K562 (cell line): ENCODE results near the gene PXDC1. TPM values are rescaled to one million over a fixed set of nuclear protein-coding genes. Genes with fewer than 3 reads are reported as not detected.

Experiments used
- ATAC-seq: fragments of 200-7000 bp; cut with Tn5 transposase; 3 replicates; pipeline ENCODE4 v1.9.1; 2020; ENCODE audit warnings: moderate library complexity
- BruUV-seq: library from RNA; stranded (reverse); fragments of 400-500 nt; replicated peaks from 2 replicates; lab custom pipeline; 2021; lab: Mats Ljungman, UMichigan
- CTCF ChIA-PET: fragments of 300-600 bp; formaldehyde crosslinking; extraction: SDS; loops from one replicate; lab custom pipeline; 2021; ENCODE audit warnings: low intra/inter-chr PET ratio; lab: Yijun Ruan, JAX
- POLR2A ChIA-PET: fragments of 300-600, 350-650 bp; sonication (Branson Sonifier 250); formaldehyde crosslinking; extraction: SDS; loops from one replicate; lab custom pipeline; 2021; ENCODE audit warnings: antibody characterized with exemption, inconsistent platforms; lab: Yijun Ruan, JAX
- DNase-seq, 4 experiments: peaks; one replicate each; pipeline versions ENCODE4 v3.0.0 to v3.0.0-alpha.2; 2011 to 2018; ENCODE audit warnings: low spot score in 3 of 4, mixed read lengths in 3 of 4; ENCODE audit errors: extremely low read depth in 1 of 4
- FAIRE-seq: peaks from 2 replicates; lab custom pipeline; 2011; peaks lifted over from hg19 to GRCh38; lab: Jason Lieb, UNC
- H2AFZ ChIP-seq: 2 replicates; pipeline ENCODE4 v1.6.0; 2011; ENCODE audit warnings: low read depth, low read length, control low read depth, inconsistent platforms
- H3K27ac ChIP-seq: fragments of 200-600 bp; 3 replicates; pipeline ENCODE4 v1.8.0; 2011; ENCODE audit warnings: low read depth, mild to moderate bottlenecking, control low read depth, inconsistent platforms, low read length, moderate library complexity, mixed read lengths; ENCODE audit errors: extremely low read depth
- H3K27me3 ChIP-seq, 2 experiments: fragments of 300-600 bp in 1 of 2; 2 replicates in 1 of 2; 3 replicates in 1 of 2; pipeline versions ENCODE4 v1.6.0 to v1.8.0; 2011; ENCODE audit warnings: inconsistent platforms in 2 of 2, low read length in 2 of 2, mild to moderate bottlenecking in 1 of 2, mixed read lengths in 1 of 2, moderate library complexity in 1 of 2; ENCODE audit not compliant: control insufficient read depth in 2 of 2, insufficient read depth in 2 of 2
- H3K36me3 ChIP-seq: fragments of 300-600 bp; 3 replicates; pipeline ENCODE4 v1.8.0; 2011; ENCODE audit warnings: mild to moderate bottlenecking, low read length, inconsistent platforms; ENCODE audit not compliant: control insufficient read depth, insufficient read depth
- H3K4me1 ChIP-seq, 2 experiments: fragments of 200-600 bp in 1 of 2; replicated peaks in 1 of 2; 2 replicates in 1 of 2; 3 replicates in 1 of 2; pipeline versions ENCODE4 v1.5.1 to v1.8.0; 2011; ENCODE audit warnings: inconsistent platforms in 2 of 2, low read length in 2 of 2, mild to moderate bottlenecking in 1 of 2, mixed read lengths in 1 of 2, moderate library complexity in 1 of 2; ENCODE audit not compliant: control insufficient read depth in 2 of 2, insufficient read depth in 2 of 2
- H3K4me2 ChIP-seq: 2 replicates; pipeline ENCODE4 v1.6.1; 2011; ENCODE audit warnings: low read length, control low read depth, inconsistent platforms, mixed read lengths; ENCODE audit not compliant: insufficient read depth
- H3K4me3 ChIP-seq: fragments of 200-600 bp; sonication (generic), shearing (Covaris generic); 2 replicates; pipeline ENCODE4 v1.5.1; 2016; ENCODE audit warnings: control low read depth, inconsistent platforms
- H3K79me2 ChIP-seq: fragments of 200-600 bp; 3 replicates; pipeline ENCODE4 v1.8.0; 2011; ENCODE audit warnings: low read length, inconsistent platforms; ENCODE audit not compliant: control insufficient read depth, insufficient read depth
- H3K9ac ChIP-seq, 2 experiments: 2 replicates each; pipeline versions ENCODE4 v1.6.0 to v1.6.1; 2011; ENCODE audit warnings: low read depth in 2 of 2, low read length in 2 of 2, control low read depth in 1 of 2, inconsistent platforms in 1 of 2, mild to moderate bottlenecking in 1 of 2, mixed read lengths in 1 of 2; ENCODE audit not compliant: insufficient read depth in 1 of 2
- H3K9me1 ChIP-seq: one replicate; pipeline ENCODE4 v1.6.0; 2011; ENCODE audit warnings: inconsistent platforms, mild to moderate bottlenecking, low read length, moderate library complexity; ENCODE audit not compliant: control insufficient read depth, insufficient read depth
- H3K9me3 ChIP-seq: replicated peaks from 2 replicates; pipeline ENCODE4 v1.5.1; 2011; ENCODE audit warnings: low read depth, low read length, inconsistent platforms; ENCODE audit not compliant: control insufficient read depth, insufficient read depth
- H4K20me1 ChIP-seq: replicated peaks from 2 replicates; pipeline ENCODE4 v1.6.1; 2011; ENCODE audit warnings: low read length, inconsistent platforms, mixed read lengths; ENCODE audit not compliant: control insufficient read depth, insufficient read depth
- ADNP ChIP-seq: fragments of 200-800 bp; sonication (Bioruptor generic); IDR thresholded peaks from 2 replicates; pipeline ENCODE4 v1.6.1; 2016; ENCODE audit warnings: missing genetic modification characterization, missing compliant biosample characterization
- BRD4 ChIP-seq: fragments of 200-600 bp; sonication (generic); IDR thresholded peaks from 2 replicates; pipeline ENCODE4 v1.6.1; 2017; ENCODE audit warnings: inconsistent platforms
- PRDM10 ChIP-seq: fragments of 450-650 bp; IDR thresholded peaks from 2 replicates; pipeline ENCODE4 v1.6.1; 2018; ENCODE audit not compliant: partially characterized antibody
- ZNF780A ChIP-seq: fragments of 250-450 bp; sonication (Bioruptor Pico); IDR thresholded peaks from 2 replicates; pipeline ENCODE4 v1.5.0; 2021; ENCODE audit warnings: mild to moderate bottlenecking
- WGBS: fragments of 100-300 bp; shearing (Covaris generic); methylation state at CpG from one replicate; pipeline ENCODE4 v1.1.6; 2016; ENCODE audit warnings: low coverage, mixed read lengths; ENCODE audit not compliant: insufficient coverage; ENCODE audit errors: missing lambda C conversion rate; 5-methylcytosine and 5-hydroxymethylcytosine counted together
- in situ Hi-C: fragments of 300-500 bp; cut with MboI; formaldehyde crosslinking; loops from 4 replicates; pipeline ENCODE4 v1.15.0; 2018; ENCODE audit warnings: inconsistent platforms, mixed read lengths
- intact Hi-C: fragments of 100-400 bp; cut with micrococcal nuclease; formaldehyde crosslinking; loops from 2 replicates; pipeline ENCODE4 v1.14.2; 2022
- polyA plus RNA-seq, 8 experiments: library from polyadenylated mRNA; depleted of rRNA in 4 of 8; stranded (reverse) in 5 of 8; unstranded in 3 of 8; fragments of >200 nt; fragmentation: Nextera tagmentation in 2 of 8; fragmentation: Illumina TruSeq in 1 of 8; extraction: Ambion mirVana in 2 of 8; extraction: Trizol in 1 of 8; gene quantifications; 2 replicates each; pipeline versions ENCODE4 v1.2.1 to v1.2.3, GENCODE V29; 2011 to 2014; ENCODE audit warnings: inconsistent platforms in 1 of 8, missing spikeins in 1 of 8
- total RNA-seq, 7 experiments: library from RNA; depleted of rRNA in 6 of 7; stranded (reverse); fragments of >200 nt in 6 of 7; fragmentation: Illumina TruSeq in 2 of 7; extraction: Trizol in 2 of 7; gene quantifications; 2 replicates each; pipeline versions ENCODE4 v1.2.1 to v1.2.3, GENCODE V29; 2011 to 2021; ENCODE audit warnings: low replicate concordance in 1 of 7
- TF ChIP-seq, protein P1 (sequence below), 2 experiments: IDR thresholded peaks; 2 replicates each; pipeline ENCODE4 v1.6.1; 2011; ENCODE audit warnings: borderline replicate concordance in 1 of 2, control low read depth in 1 of 2, low read depth in 1 of 2, low read length in 1 of 2, mild to moderate bottlenecking in 1 of 2, mixed read lengths in 1 of 2, moderate library complexity in 1 of 2; ENCODE audit not compliant: insufficient read depth in 1 of 2, insufficient read length in 1 of 2, poor library complexity in 1 of 2, severe bottlenecking in 1 of 2; ENCODE audit errors: extremely low read depth in 1 of 2

Gene PXDC1
- total and polyA plus RNA-seq, 9 of the 15 experiments (the other 6 are each of a cell fraction or from before 2014, with no cell fraction given), result 0.09 to 0.33 (median 0.16) TPM; not detected in 5

DNA sequence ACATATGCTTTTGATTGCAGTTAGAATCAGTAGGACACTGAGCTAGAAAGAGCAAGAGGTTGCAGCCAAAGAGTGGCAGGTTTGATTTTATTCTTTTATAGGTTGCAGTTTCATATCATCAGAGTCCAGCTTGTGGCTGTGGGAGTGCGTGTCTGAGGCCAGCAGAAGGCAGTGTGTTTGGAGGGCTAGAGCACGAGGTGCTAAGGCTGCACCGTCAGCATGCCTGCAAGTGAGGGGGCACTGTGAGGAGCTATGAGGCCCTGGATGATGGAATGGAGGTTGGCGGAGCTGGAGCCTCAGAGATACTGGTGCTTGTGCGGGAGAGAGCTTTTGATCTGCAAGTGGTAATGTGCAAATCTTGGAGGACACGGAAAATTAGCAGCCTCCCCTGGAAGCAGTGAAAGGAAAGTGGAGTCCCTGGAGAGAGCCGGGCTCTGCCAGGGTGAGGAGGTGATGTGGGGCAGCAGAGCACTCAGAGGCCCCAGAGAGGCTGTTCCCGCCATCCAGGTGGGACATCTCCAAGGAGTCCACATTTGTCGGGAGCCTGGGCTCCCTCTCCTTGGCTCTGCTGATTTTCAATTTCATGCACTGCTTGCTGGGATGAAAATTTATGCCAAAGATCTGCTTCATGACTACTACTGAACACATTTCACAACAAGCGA lies 43.6 kb downstream of the PXDC1 start:
- H3K4me1 ChIP-seq, result no peaks in the 10 kb centered on the region
- ATAC-seq (peak; percentile 66; the same call in 2 of the 3 replicates), DNase-seq (no peak), FAIRE-seq (no peak)
- H2AFZ ChIP-seq, result no peak overlapping the region
- H3K4me3 ChIP-seq, result no peak overlapping the region
- intact Hi-C loops (no loop called here), in situ Hi-C loops (no loop called here)
- no peaks in the 10 kb centered on the region for H3K9me3 ChIP-seq
- TF ChIP-seq ZNF780A (CRISPR knock-in tag), result no peak
- no peak for TF ChIP-seq PRDM10
- TF ChIP-seq, protein P1, sequence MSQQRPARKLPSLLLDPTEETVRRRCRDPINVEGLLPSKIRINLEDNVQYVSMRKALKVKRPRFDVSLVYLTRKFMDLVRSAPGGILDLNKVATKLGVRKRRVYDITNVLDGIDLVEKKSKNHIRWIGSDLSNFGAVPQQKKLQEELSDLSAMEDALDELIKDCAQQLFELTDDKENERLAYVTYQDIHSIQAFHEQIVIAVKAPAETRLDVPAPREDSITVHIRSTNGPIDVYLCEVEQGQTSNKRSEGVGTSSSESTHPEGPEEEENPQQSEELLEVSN (IDR thresholded peaks at IDR 0.05; ENCODE audit: borderline replicate concordance in 1 of 2, extremely low read depth in 1 of 2, insufficient read depth in 1 of 2, insufficient read length in 1 of 2, low read depth in 1 of 2, low read length in 1 of 2, poor library complexity in 1 of 2, severe bottlenecking in 1 of 2), result peak in 1 of 2 experiments; percentile 57
- TF ChIP-seq ADNP, result no peak
- TF ChIP-seq BRD4, result no peak
- no peaks in the 10 kb centered on the region for H3K9me1 ChIP-seq
- WGBS, result 4% methylated on average over 10 of the region's 10 CpGs
- H3K36me3 ChIP-seq, result no peaks in the 10 kb centered on the region
- no peak overlapping the region for H3K4me2 ChIP-seq
- H3K79me2 ChIP-seq, result no peaks in the 10 kb centered on the region
- CTCF ChIA-PET, result no interaction called here
- peaks cover 32 to 59% of the 10 kb centered on the region in 2 experiments for H3K27me3 ChIP-seq
- H4K20me1 ChIP-seq, result 0 out of 2 replicates have a peak, but pooled peaks cover 4% of the 10 kb centered on the region
- no peak overlapping the region for H3K9ac ChIP-seq
- no TSS peak for BruUV-seq
- POLR2A ChIA-PET, result interaction anchor here (0.6 kb wide), 1 partner anchor 9 kb away, joined by 3 read pairs; no protein-coding TSS in a partner anchor
- no peak overlapping the region for H3K27ac ChIP-seq
